GM20000 (cell line): ENCODE results near the gene NDUFB11.

ENCODE experiments used
- DNase-seq: peaks from one replicate; pipeline ENCODE4 v3.0.0; 2012; ENCODE audit warnings: low spot score
- CTCF ChIP-seq: IDR thresholded peaks from 2 replicates; pipeline ENCODE4 v1.5.1; 2012; ENCODE audit warnings: mild to moderate bottlenecking, control low read depth; ENCODE audit errors: extremely low read depth, missing control alignments

Gene NDUFB11

GRCh38 chrX:47169273-47169672 lies 24.8 kb upstream of the NDUFB11 start:
- no peak for DNase-seq
- TF ChIP-seq CTCF: no peak

GRCh38 chrX:47168495-47169073 lies 24.1 kb upstream of the NDUFB11 start:
- no peak for TF ChIP-seq CTCF
- no peak for DNase-seq

GRCh38 chrX:47166126-47166525 lies 21.6 kb upstream of the NDUFB11 start:
- DNase-seq: no peak
- no peak for TF ChIP-seq CTCF

- no peak for TF ChIP-seq CTCF
- no peak for DNase-seq
Observed at GRCh38 chrX:47164420-47164819, 19.9 kb upstream of the NDUFB11 start.

- DNase-seq: no peak
- TF ChIP-seq CTCF: no peak
Observed at GRCh38 chrX:47162927-47163583, 18.6 kb upstream of the NDUFB11 start.

- DNase-seq: no peak
Observed at GRCh38 chrX:47160781-47161180, 16.3 kb upstream of the NDUFB11 start.

GRCh38 chrX:47158781-47159180 lies 14.3 kb upstream of the NDUFB11 start:
- no peak for DNase-seq
- no peak for TF ChIP-seq CTCF

More at GRCh38 chrX:47160781-47161180, 16.3 kb upstream of the NDUFB11 start:
- TF ChIP-seq CTCF: no peak
